ENCODE results near the gene PDZD2. TPM values are rescaled to one million over a fixed set of nuclear protein-coding genes. Genes with fewer than 3 reads are reported as not detected.

PDZD2 gene
- total RNA-seq, 4 donors from 2014 or later: 107 to 195 (median 123) TPM

GRCh38 chr5:31996909-31997308 is 358.0 kb downstream of the PDZD2 start:
- DNase-seq (ENCODE audit: low spot score in 2 of 2): no peak
- H3K4me3 ChIP-seq: no peak overlapping the region
- no peaks in the 10 kb centered on the region for H3K4me1 ChIP-seq
- H3K36me3 ChIP-seq: peaks cover 8% of the 10 kb centered on the region
- TF ChIP-seq CTCF (IDR thresholded peaks at IDR 0.05) (no peak), EP300 (IDR thresholded peaks at IDR 0.05) (no peak), POLR2A (IDR thresholded peaks at IDR 0.05) (no peak), POLR2AphosphoS5 (IDR thresholded peaks at IDR 0.05) (no peak)
- no peaks in the 10 kb centered on the region for H3K9me3 ChIP-seq
- WGBS: 86% methylated on average over 5 of the region's 5 CpGs
- no peaks in the 10 kb centered on the region for H3K27me3 ChIP-seq
- no peak overlapping the region for H3K27ac ChIP-seq

DNA sequence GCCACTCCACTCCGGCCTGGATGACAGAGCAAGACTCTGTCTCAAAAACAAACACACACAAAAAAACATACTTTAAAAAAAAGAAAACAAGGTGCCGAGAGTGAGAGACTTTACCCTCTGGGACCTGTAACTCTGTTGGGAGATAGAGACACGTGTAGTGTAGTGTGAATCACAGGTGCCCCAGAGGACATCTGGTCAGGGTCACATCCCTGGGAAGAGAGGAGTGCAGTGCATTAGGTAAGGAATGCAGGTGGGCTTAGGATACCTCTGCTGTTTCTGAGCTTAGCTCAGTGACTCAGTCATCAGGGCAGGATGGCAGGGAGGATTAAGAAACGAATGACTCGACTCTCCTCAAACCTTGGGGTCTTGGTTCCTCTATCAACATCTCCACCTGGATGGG is 360.5 kb downstream of the PDZD2 start:
- H3K36me3 ChIP-seq: peaks cover 8% of the 10 kb centered on the region
- H3K27ac ChIP-seq: no peak overlapping the region
- no peaks in the 10 kb centered on the region for H3K27me3 ChIP-seq
- no peaks in the 10 kb centered on the region for H3K9me3 ChIP-seq
- no peak overlapping the region for H3K4me3 ChIP-seq
- no peaks in the 10 kb centered on the region for H3K4me1 ChIP-seq
- TF ChIP-seq POLR2A (IDR thresholded peaks at IDR 0.05): no peak
- TF ChIP-seq POLR2AphosphoS5 (IDR thresholded peaks at IDR 0.05): no peak
- no peak for TF ChIP-seq EP300 (IDR thresholded peaks at IDR 0.05)
- no peak for TF ChIP-seq CTCF (IDR thresholded peaks at IDR 0.05)
- no peak for DNase-seq (ENCODE audit: low spot score in 2 of 2)
- 82% methylated on average over 5 of the region's 5 CpGs for WGBS

DNA sequence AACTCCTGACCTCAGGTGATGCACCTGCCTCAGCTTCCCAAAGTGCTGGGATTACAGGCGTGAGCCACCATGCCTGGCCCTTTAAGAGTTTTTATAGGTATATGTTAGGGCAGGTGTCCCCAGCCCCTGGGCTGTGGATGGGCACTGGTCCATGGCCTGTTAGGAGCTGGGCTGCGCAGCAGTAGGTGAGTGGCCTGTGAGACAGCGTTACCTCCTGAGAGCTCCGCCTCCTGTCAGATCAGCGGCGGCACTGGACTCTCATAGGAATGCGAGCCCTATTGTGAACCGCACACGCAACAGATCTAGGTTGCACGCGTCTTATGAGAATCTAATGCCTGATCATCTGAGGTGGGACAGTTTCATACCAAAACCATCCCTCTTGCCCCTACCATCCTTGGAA is 361.8 kb downstream of the PDZD2 start:
- Histone ChIP-seq H3K9me3 (no peaks in the 10 kb centered on the region), H3K27ac (no peak overlapping the region), H3K36me3 (peaks cover 8% of the 10 kb centered on the region), H3K4me3 (no peak overlapping the region), H3K27me3 (no peaks in the 10 kb centered on the region), H3K4me1 (no peaks in the 10 kb centered on the region)
- 94% methylated on average over 8 of the region's 11 CpGs for WGBS
- no peak for DNase-seq (ENCODE audit: low spot score in 2 of 2)
- TF ChIP-seq POLR2A (IDR thresholded peaks at IDR 0.05) (no peak), CTCF (IDR thresholded peaks at IDR 0.05) (no peak), EP300 (IDR thresholded peaks at IDR 0.05) (no peak), POLR2AphosphoS5 (IDR thresholded peaks at IDR 0.05) (no peak)

DNA sequence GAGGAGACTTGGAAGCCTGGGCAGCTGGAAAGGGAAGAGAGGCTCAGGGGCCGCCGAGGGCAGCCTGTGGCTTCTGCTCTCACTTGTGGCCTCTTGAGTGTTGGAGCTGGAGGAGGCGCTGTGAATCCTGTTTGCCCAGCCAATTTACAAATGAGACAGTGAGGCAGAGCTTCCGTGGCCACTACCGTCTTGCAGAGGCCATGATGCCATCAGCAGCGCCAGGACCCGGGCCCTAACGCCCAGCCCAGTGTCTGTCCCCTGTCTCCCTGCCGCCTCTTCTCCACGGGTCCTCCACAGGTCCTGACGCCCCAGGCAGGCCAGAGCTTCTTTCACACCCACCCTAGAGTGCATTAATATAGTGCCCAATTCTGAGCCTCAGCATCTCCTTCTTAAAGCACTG is 362.4 kb downstream of the PDZD2 start:
- no peaks in the 10 kb centered on the region for H3K4me1 ChIP-seq
- no peak overlapping the region for H3K4me3 ChIP-seq
- H3K36me3 ChIP-seq: peaks cover 8% of the 10 kb centered on the region
- H3K9me3 ChIP-seq: no peaks in the 10 kb centered on the region
- WGBS: 88% methylated on average over 11 of the region's 11 CpGs
- no peak overlapping the region for H3K27ac ChIP-seq
- TF ChIP-seq EP300 (IDR thresholded peaks at IDR 0.05) (no peak), CTCF (IDR thresholded peaks at IDR 0.05) (no peak), POLR2AphosphoS5 (IDR thresholded peaks at IDR 0.05) (no peak), POLR2A (IDR thresholded peaks at IDR 0.05) (no peak)
- no peaks in the 10 kb centered on the region for H3K27me3 ChIP-seq
- DNase-seq (ENCODE audit: low spot score in 2 of 2): no peak

DNA sequence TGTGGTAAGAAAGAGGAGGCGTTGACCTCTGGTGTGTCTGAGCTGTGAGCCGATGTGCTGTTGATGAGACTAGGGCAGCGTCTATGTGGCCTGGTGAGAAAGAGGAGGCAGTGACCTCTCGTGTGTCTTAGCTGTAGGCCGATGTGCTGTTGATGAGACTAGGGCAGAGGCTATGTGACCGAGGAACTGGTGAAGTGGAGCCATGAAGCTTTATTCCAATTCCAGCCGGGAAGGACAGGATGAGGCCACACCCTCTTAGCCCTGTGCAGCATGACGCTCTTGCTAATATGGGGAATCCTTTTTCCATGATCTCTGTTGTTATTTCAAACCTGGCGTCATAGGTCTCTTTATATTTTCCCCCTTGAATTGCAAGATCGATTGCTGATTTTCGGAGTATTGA is 362.8 kb downstream of the PDZD2 start:
- no peak overlapping the region for H3K27ac ChIP-seq
- peaks cover 8% of the 10 kb centered on the region for H3K36me3 ChIP-seq
- no peak for DNase-seq (ENCODE audit: low spot score in 2 of 2)
- H3K4me1 ChIP-seq: no peaks in the 10 kb centered on the region
- no peak for TF ChIP-seq POLR2AphosphoS5 (IDR thresholded peaks at IDR 0.05)
- no peak for TF ChIP-seq POLR2A (IDR thresholded peaks at IDR 0.05)
- TF ChIP-seq EP300 (IDR thresholded peaks at IDR 0.05): no peak
- no peak for TF ChIP-seq CTCF (IDR thresholded peaks at IDR 0.05)
- no peak overlapping the region for H3K4me3 ChIP-seq
- no peaks in the 10 kb centered on the region for H3K27me3 ChIP-seq
- H3K9me3 ChIP-seq: no peaks in the 10 kb centered on the region
- 84% methylated on average over 11 of the region's 11 CpGs for WGBS

All from suprapubic skin (tissue), 4 donors.